Breast epithelium (tissue), 3 donors: ENCODE data around the gene CCDC187.

ENCODE experiments used
- POLR2A ChIP-seq: fragments of 450-650 bp; IDR thresholded peaks from one replicate; pipeline ENCODE4 v1.6.1; 2016; ENCODE audit warnings: antibody characterized with exemption, mild to moderate bottlenecking, moderate library complexity
- POLR2AphosphoS5 ChIP-seq, 3 donors: sonication (generic); formaldehyde crosslinking; IDR thresholded peaks; one replicate each; pipeline ENCODE4 v1.6.1; 2017; ENCODE audit warnings: antibody characterized with exemption in 3 of 3
- TF ChIP-seq, protein P1 (sequence below), 3 donors: fragments of 450-650 bp; IDR thresholded peaks; one replicate each; pipeline ENCODE4 v1.5.1; 2016 to 2017; ENCODE audit warnings: antibody characterized with exemption in 3 of 3, mild to moderate bottlenecking in 3 of 3, moderate library complexity in 3 of 3

- TF ChIP-seq POLR2A (no peak), POLR2AphosphoS5 (IDR thresholded peaks at IDR 0.05) (no peak)
- TF ChIP-seq, protein P1, sequence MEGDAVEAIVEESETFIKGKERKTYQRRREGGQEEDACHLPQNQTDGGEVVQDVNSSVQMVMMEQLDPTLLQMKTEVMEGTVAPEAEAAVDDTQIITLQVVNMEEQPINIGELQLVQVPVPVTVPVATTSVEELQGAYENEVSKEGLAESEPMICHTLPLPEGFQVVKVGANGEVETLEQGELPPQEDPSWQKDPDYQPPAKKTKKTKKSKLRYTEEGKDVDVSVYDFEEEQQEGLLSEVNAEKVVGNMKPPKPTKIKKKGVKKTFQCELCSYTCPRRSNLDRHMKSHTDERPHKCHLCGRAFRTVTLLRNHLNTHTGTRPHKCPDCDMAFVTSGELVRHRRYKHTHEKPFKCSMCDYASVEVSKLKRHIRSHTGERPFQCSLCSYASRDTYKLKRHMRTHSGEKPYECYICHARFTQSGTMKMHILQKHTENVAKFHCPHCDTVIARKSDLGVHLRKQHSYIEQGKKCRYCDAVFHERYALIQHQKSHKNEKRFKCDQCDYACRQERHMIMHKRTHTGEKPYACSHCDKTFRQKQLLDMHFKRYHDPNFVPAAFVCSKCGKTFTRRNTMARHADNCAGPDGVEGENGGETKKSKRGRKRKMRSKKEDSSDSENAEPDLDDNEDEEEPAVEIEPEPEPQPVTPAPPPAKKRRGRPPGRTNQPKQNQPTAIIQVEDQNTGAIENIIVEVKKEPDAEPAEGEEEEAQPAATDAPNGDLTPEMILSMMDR (IDR thresholded peaks at IDR 0.05) = no peak
Measured at GRCh38 chr9:136245219-136246150, 58.4 kb downstream of the CCDC187 start, which contains the start of gene QSOX2.
